ENCODE data around the gene PDS5B. TPM values are rescaled to one million over a fixed set of nuclear protein-coding genes. Genes with fewer than 3 reads are reported as not detected.

PDS5B gene
- total RNA-seq, 1 donor: 44.9 TPM

- DNase-seq (ENCODE audit: low read depth): no peak
- TF ChIP-seq CTCF (IDR thresholded peaks at IDR 0.05; ENCODE audit: insufficient read depth, low read depth, low read length): no peak
- H3K4me3 ChIP-seq (ENCODE audit: low read depth, low read length): no peak overlapping the region
Observed at GRCh38 chr13:32796754-32797153, 210.5 kb downstream of the PDS5B start.

- DNase-seq (ENCODE audit: low read depth): no peak
- TF ChIP-seq CTCF (IDR thresholded peaks at IDR 0.05; ENCODE audit: insufficient read depth, low read depth, low read length): no peak
- H3K4me3 ChIP-seq (ENCODE audit: low read depth, low read length): no peak overlapping the region
Observed at GRCh38 chr13:32802159-32802558, 215.9 kb downstream of the PDS5B start.

GRCh38 chr13:32804673-32805230 is 218.5 kb downstream of the PDS5B start:
- no peak for DNase-seq (ENCODE audit: low read depth)
- no peak for TF ChIP-seq CTCF (IDR thresholded peaks at IDR 0.05; ENCODE audit: insufficient read depth, low read depth, low read length)

GRCh38 chr13:32811297-32811800 is 225.1 kb downstream of the PDS5B start:
- no peak for TF ChIP-seq CTCF (IDR thresholded peaks at IDR 0.05; ENCODE audit: insufficient read depth, low read depth, low read length)
- peak; percentile 68 for DNase-seq (ENCODE audit: low read depth)
- H3K4me3 ChIP-seq (ENCODE audit: low read depth, low read length): no peak overlapping the region

More at GRCh38 chr13:32804673-32805230, 218.5 kb downstream of the PDS5B start:
- H3K4me3 ChIP-seq (ENCODE audit: low read depth, low read length): no peak overlapping the region

GRCh38 chr13:32821149-32821688 is 235.0 kb downstream of the PDS5B start:
- no peak for TF ChIP-seq CTCF (IDR thresholded peaks at IDR 0.05; ENCODE audit: insufficient read depth, low read depth, low read length)
- DNase-seq (ENCODE audit: low read depth): no peak
- H3K4me3 ChIP-seq (ENCODE audit: low read depth, low read length): no peak overlapping the region

GRCh38 chr13:32822771-32823170 is 236.5 kb downstream of the PDS5B start:
- no peak overlapping the region for H3K4me3 ChIP-seq (ENCODE audit: low read depth, low read length)
- no peak for DNase-seq (ENCODE audit: low read depth)
- no peak for TF ChIP-seq CTCF (IDR thresholded peaks at IDR 0.05; ENCODE audit: insufficient read depth, low read depth, low read length)

- no peak overlapping the region for H3K4me3 ChIP-seq (ENCODE audit: low read depth, low read length)
- TF ChIP-seq CTCF (IDR thresholded peaks at IDR 0.05; ENCODE audit: insufficient read depth, low read depth, low read length): no peak
- no peak for DNase-seq (ENCODE audit: low read depth)
Observed at GRCh38 chr13:32823597-32823996, 237.3 kb downstream of the PDS5B start.
